SH-SY5Y (cell line): Measurements from ENCODE around the gene GALNT15.

ENCODE experiments used
- GATA2 ChIP-seq: IDR thresholded peaks from 2 replicates; pipeline ENCODE4 v1.6.1; 2011; ENCODE audit warnings: mild to moderate bottlenecking, low read depth, low read length
- GATA3 ChIP-seq: IDR thresholded peaks from 2 replicates; pipeline ENCODE4 v1.6.1; 2011; ENCODE audit warnings: low read depth, mild to moderate bottlenecking, low read length, moderate library complexity

DNA sequence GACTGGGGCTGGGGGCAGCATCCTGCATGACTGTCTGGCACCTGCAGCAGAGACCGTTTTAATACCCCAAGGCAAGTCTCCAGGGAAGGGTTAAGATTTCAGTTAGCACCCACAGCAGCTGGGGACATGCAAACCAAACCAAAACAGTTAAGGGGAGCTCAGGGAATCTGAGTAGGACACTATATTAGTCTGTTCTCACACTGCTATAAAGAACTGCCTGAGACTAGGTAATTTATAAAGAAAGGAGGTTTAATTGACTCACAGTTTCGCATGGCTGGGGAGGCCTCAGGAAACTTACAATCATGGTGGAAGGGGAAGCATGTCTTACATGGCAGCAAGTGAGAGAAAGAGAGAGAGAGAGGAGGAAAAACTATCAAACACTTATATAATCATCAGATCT lies 25.3 kb downstream of the GALNT15 start:
- TF ChIP-seq GATA2 = no peak
- TF ChIP-seq GATA3 = no peak
